K562 (cell line): ENCODE measurements around the gene OXLD1. TPM values are rescaled to one million over a fixed set of nuclear protein-coding genes. Genes with fewer than 3 reads are reported as not detected.

ENCODE experiments used
- ATAC-seq: fragments of 200-7000 bp; cut with Tn5 transposase; 3 replicates; pipeline ENCODE4 v1.9.1; 2020; ENCODE audit warnings: moderate library complexity
- BruUV-seq: library from RNA; stranded (reverse); fragments of 400-500 nt; replicated peaks from 2 replicates; lab custom pipeline; 2021; lab: Mats Ljungman, UMichigan
- CTCF ChIA-PET: fragments of 300-600 bp; formaldehyde crosslinking; extraction: SDS; loops from one replicate; lab custom pipeline; 2021; ENCODE audit warnings: low intra/inter-chr PET ratio; lab: Yijun Ruan, JAX
- POLR2A ChIA-PET: fragments of 300-600, 350-650 bp; sonication (Branson Sonifier 250); formaldehyde crosslinking; extraction: SDS; loops from one replicate; lab custom pipeline; 2021; ENCODE audit warnings: antibody characterized with exemption, inconsistent platforms; lab: Yijun Ruan, JAX
- DNase-seq, 4 experiments: peaks; one replicate each; pipeline versions ENCODE4 v3.0.0 to v3.0.0-alpha.2; 2011 to 2018; ENCODE audit warnings: low spot score in 3 of 4, mixed read lengths in 3 of 4; ENCODE audit errors: extremely low read depth in 1 of 4
- FAIRE-seq: peaks from 2 replicates; lab custom pipeline; 2011; peaks lifted over from hg19 to GRCh38; lab: Jason Lieb, UNC
- H2AFZ ChIP-seq: 2 replicates; pipeline ENCODE4 v1.6.0; 2011; ENCODE audit warnings: low read depth, low read length, control low read depth, inconsistent platforms
- H3K27ac ChIP-seq: fragments of 200-600 bp; 3 replicates; pipeline ENCODE4 v1.8.0; 2011; ENCODE audit warnings: low read depth, mild to moderate bottlenecking, control low read depth, inconsistent platforms, low read length, moderate library complexity, mixed read lengths; ENCODE audit errors: extremely low read depth
- H3K27me3 ChIP-seq, 2 experiments: fragments of 300-600 bp in 1 of 2; 2 replicates in 1 of 2; 3 replicates in 1 of 2; pipeline versions ENCODE4 v1.6.0 to v1.8.0; 2011; ENCODE audit warnings: inconsistent platforms in 2 of 2, low read length in 2 of 2, mild to moderate bottlenecking in 1 of 2, mixed read lengths in 1 of 2, moderate library complexity in 1 of 2; ENCODE audit not compliant: control insufficient read depth in 2 of 2, insufficient read depth in 2 of 2
- H3K36me3 ChIP-seq: fragments of 300-600 bp; 3 replicates; pipeline ENCODE4 v1.8.0; 2011; ENCODE audit warnings: mild to moderate bottlenecking, low read length, inconsistent platforms; ENCODE audit not compliant: control insufficient read depth, insufficient read depth
- H3K4me1 ChIP-seq, 2 experiments: fragments of 200-600 bp in 1 of 2; replicated peaks in 1 of 2; 2 replicates in 1 of 2; 3 replicates in 1 of 2; pipeline versions ENCODE4 v1.5.1 to v1.8.0; 2011; ENCODE audit warnings: inconsistent platforms in 2 of 2, low read length in 2 of 2, mild to moderate bottlenecking in 1 of 2, mixed read lengths in 1 of 2, moderate library complexity in 1 of 2; ENCODE audit not compliant: control insufficient read depth in 2 of 2, insufficient read depth in 2 of 2
- H3K4me2 ChIP-seq: 2 replicates; pipeline ENCODE4 v1.6.1; 2011; ENCODE audit warnings: low read length, control low read depth, inconsistent platforms, mixed read lengths; ENCODE audit not compliant: insufficient read depth
- H3K4me3 ChIP-seq: fragments of 200-600 bp; sonication (generic), shearing (Covaris generic); 2 replicates; pipeline ENCODE4 v1.5.1; 2016; ENCODE audit warnings: control low read depth, inconsistent platforms
- H3K79me2 ChIP-seq: fragments of 200-600 bp; 3 replicates; pipeline ENCODE4 v1.8.0; 2011; ENCODE audit warnings: low read length, inconsistent platforms; ENCODE audit not compliant: control insufficient read depth, insufficient read depth
- H3K9ac ChIP-seq, 2 experiments: 2 replicates each; pipeline versions ENCODE4 v1.6.0 to v1.6.1; 2011; ENCODE audit warnings: low read depth in 2 of 2, low read length in 2 of 2, control low read depth in 1 of 2, inconsistent platforms in 1 of 2, mild to moderate bottlenecking in 1 of 2, mixed read lengths in 1 of 2; ENCODE audit not compliant: insufficient read depth in 1 of 2
- H3K9me1 ChIP-seq: one replicate; pipeline ENCODE4 v1.6.0; 2011; ENCODE audit warnings: inconsistent platforms, mild to moderate bottlenecking, low read length, moderate library complexity; ENCODE audit not compliant: control insufficient read depth, insufficient read depth
- H3K9me3 ChIP-seq: replicated peaks from 2 replicates; pipeline ENCODE4 v1.5.1; 2011; ENCODE audit warnings: low read depth, low read length, inconsistent platforms; ENCODE audit not compliant: control insufficient read depth, insufficient read depth
- H4K20me1 ChIP-seq: replicated peaks from 2 replicates; pipeline ENCODE4 v1.6.1; 2011; ENCODE audit warnings: low read length, inconsistent platforms, mixed read lengths; ENCODE audit not compliant: control insufficient read depth, insufficient read depth
- WGBS: fragments of 100-300 bp; shearing (Covaris generic); methylation state at CpG from one replicate; pipeline ENCODE4 v1.1.6; 2016; ENCODE audit warnings: low coverage, mixed read lengths; ENCODE audit not compliant: insufficient coverage; ENCODE audit errors: missing lambda C conversion rate; 5-methylcytosine and 5-hydroxymethylcytosine counted together
- in situ Hi-C: fragments of 300-500 bp; cut with MboI; formaldehyde crosslinking; loops from 4 replicates; pipeline ENCODE4 v1.15.0; 2018; ENCODE audit warnings: inconsistent platforms, mixed read lengths
- intact Hi-C: fragments of 100-400 bp; cut with micrococcal nuclease; formaldehyde crosslinking; loops from 2 replicates; pipeline ENCODE4 v1.14.2; 2022
- polyA plus RNA-seq, 8 experiments: library from polyadenylated mRNA; depleted of rRNA in 4 of 8; stranded (reverse) in 5 of 8; unstranded in 3 of 8; fragments of >200 nt; fragmentation: Nextera tagmentation in 2 of 8; fragmentation: Illumina TruSeq in 1 of 8; extraction: Ambion mirVana in 2 of 8; extraction: Trizol in 1 of 8; gene quantifications; 2 replicates each; pipeline versions ENCODE4 v1.2.1 to v1.2.3, GENCODE V29; 2011 to 2014; ENCODE audit warnings: inconsistent platforms in 1 of 8, missing spikeins in 1 of 8
- total RNA-seq, 7 experiments: library from RNA; depleted of rRNA in 6 of 7; stranded (reverse); fragments of >200 nt in 6 of 7; fragmentation: Illumina TruSeq in 2 of 7; extraction: Trizol in 2 of 7; gene quantifications; 2 replicates each; pipeline versions ENCODE4 v1.2.1 to v1.2.3, GENCODE V29; 2011 to 2021; ENCODE audit warnings: low replicate concordance in 1 of 7
- TF ChIP-seq, protein P1 (sequence below): fragments of 250-450 bp; sonication (Bioruptor Pico); IDR thresholded peaks from 2 replicates; pipeline ENCODE4 v1.5.0; 2021; ENCODE audit warnings: mild to moderate bottlenecking, borderline replicate concordance
- TF ChIP-seq, protein P2 (sequence below): fragments of 450-650 bp; IDR thresholded peaks from 2 replicates; pipeline ENCODE4 v1.6.1; 2017; ENCODE audit warnings: antibody characterized with exemption
- TF ChIP-seq, protein P3 (sequence below): fragments of 450-650 bp; IDR thresholded peaks from 2 replicates; pipeline ENCODE4 v1.6.1; 2016; ENCODE audit warnings: low read depth

OXLD1 gene
- total and polyA plus RNA-seq, 9 of the 15 experiments (the other 6 are each of a cell fraction or from before 2014, with no cell fraction given), result 4.4 to 115 (median 29.3) TPM

DNA sequence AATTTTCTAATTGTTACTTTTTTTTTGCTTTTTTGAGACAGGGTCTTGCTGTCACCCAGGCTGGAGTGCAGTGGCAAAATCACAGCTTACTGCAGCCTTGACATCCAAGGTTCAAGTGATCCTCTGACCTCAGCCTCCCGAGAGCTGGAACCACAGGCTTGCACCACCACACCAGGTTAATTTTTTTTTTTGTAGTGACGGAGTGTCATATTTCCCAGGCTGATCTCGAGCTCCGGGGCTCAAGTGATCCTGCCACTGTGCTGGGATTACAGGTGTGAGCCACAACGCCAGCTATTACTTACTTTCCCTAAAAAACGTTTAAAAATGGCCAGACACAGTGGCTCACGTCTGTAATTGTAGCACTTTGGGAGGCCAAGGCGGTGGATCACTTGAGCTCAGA, 36.1 kb downstream of the OXLD1 start:
- peaks cover 81% of the 10 kb centered on the region for H3K36me3 ChIP-seq
- no peaks in the 10 kb centered on the region for H3K9me1 ChIP-seq
- no peaks in the 10 kb centered on the region for H3K27me3 ChIP-seq
- TF ChIP-seq, protein P1, sequence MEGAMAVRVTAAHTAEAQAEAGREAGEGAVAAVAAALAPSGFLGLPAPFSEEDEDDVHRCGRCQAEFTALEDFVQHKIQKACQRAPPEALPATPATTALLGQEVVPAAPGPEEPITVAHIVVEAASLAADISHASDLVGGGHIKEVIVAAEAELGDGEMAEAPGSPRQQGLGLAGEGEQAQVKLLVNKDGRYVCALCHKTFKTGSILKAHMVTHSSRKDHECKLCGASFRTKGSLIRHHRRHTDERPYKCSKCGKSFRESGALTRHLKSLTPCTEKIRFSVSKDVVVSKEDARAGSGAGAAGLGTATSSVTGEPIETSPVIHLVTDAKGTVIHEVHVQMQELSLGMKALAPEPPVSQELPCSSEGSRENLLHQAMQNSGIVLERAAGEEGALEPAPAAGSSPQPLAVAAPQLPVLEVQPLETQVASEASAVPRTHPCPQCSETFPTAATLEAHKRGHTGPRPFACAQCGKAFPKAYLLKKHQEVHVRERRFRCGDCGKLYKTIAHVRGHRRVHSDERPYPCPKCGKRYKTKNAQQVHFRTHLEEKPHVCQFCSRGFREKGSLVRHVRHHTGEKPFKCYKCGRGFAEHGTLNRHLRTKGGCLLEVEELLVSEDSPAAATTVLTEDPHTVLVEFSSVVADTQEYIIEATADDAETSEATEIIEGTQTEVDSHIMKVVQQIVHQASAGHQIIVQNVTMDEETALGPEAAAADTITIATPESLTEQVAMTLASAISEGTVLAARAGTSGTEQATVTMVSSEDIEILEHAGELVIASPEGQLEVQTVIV (CRISPR knock-in tag), result no peak
- TF ChIP-seq, protein P2, sequence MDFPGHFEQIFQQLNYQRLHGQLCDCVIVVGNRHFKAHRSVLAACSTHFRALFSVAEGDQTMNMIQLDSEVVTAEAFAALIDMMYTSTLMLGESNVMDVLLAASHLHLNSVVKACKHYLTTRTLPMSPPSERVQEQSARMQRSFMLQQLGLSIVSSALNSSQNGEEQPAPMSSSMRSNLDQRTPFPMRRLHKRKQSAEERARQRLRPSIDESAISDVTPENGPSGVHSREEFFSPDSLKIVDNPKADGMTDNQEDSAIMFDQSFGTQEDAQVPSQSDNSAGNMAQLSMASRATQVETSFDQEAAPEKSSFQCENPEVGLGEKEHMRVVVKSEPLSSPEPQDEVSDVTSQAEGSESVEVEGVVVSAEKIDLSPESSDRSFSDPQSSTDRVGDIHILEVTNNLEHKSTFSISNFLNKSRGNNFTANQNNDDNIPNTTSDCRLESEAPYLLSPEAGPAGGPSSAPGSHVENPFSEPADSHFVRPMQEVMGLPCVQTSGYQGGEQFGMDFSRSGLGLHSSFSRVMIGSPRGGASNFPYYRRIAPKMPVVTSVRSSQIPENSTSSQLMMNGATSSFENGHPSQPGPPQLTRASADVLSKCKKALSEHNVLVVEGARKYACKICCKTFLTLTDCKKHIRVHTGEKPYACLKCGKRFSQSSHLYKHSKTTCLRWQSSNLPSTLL, result no peak
- TF ChIP-seq, protein P3, sequence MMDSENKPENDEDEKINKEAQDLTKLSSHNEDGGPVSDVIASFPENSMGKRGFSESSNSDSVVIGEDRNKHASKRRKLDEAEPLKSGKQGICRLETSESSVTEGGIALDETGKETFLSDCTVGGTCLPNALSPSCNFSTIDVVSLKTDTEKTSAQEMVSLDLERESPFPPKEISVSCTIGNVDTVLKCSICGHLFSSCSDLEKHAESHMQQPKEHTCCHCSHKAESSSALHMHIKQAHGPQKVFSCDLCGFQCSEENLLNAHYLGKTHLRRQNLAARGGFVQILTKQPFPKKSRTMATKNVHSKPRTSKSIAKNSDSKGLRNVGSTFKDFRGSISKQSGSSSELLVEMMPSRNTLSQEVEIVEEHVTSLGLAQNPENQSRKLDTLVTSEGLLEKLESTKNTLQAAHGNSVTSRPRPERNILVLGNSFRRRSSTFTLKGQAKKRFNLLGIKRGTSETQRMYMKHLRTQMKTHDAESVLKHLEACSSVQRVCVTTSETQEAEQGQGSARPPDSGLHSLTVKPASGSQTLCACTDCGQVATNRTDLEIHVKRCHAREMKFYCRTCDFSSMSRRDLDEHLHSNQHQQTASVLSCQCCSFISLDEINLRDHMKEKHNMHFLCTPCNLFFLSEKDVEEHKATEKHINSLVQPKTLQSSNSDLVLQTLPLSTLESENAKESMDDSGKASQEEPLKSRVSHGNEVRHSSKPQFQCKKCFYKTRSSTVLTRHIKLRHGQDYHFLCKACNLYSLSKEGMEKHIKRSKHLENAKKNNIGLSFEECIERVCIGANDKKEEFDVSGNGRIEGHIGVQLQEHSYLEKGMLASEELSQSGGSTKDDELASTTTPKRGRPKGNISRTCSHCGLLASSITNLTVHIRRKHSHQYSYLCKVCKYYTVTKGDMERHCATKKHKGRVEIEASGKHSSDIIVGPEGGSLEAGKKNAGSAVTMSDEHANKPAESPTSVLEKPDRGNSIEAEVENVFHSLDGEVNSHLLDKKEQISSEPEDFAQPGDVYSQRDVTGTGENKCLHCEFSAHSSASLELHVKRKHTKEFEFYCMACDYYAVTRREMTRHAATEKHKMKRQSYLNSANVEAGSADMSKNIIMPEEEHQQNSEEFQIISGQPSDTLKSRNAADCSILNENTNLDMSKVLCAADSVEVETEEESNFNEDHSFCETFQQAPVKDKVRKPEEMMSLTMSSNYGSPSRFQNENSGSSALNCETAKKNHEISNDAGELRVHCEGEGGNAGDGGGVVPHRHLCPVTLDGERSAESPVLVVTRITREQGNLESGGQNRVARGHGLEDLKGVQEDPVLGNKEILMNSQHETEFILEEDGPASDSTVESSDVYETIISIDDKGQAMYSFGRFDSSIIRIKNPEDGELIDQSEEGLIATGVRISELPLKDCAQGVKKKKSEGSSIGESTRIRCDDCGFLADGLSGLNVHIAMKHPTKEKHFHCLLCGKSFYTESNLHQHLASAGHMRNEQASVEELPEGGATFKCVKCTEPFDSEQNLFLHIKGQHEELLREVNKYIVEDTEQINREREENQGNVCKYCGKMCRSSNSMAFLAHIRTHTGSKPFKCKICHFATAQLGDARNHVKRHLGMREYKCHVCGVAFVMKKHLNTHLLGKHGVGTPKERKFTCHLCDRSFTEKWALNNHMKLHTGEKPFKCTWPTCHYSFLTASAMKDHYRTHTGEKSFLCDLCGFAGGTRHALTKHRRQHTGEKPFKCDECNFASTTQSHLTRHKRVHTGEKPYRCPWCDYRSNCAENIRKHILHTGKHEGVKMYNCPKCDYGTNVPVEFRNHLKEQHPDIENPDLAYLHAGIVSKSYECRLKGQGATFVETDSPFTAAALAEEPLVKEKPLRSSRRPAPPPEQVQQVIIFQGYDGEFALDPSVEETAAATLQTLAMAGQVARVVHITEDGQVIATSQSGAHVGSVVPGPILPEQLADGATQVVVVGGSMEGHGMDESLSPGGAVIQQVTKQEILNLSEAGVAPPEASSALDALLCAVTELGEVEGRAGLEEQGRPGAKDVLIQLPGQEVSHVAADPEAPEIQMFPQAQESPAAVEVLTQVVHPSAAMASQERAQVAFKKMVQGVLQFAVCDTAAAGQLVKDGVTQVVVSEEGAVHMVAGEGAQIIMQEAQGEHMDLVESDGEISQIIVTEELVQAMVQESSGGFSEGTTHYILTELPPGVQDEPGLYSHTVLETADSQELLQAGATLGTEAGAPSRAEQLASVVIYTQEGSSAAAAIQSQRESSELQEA, result no peak
- H3K27ac ChIP-seq, result no peak overlapping the region
- no peaks in the 10 kb centered on the region for H3K9me3 ChIP-seq
- WGBS, result 90% methylated on average over 8 of the region's 8 CpGs
- BruUV-seq, result no TSS peak
- H2AFZ ChIP-seq, result no peak overlapping the region
- no peak overlapping the region for H3K4me2 ChIP-seq
- ChIA-PET CTCF (no interaction called here), POLR2A (interaction anchor here (0.7 to 0.9 kb wide), 4 partner anchors 13 to 229 kb away, joined by 3 to 7 read pairs (median 4); partner anchors contain the start of gene FAAP100)
- in situ Hi-C loops, result no loop called here
- H3K9ac ChIP-seq, result no peak overlapping the region
- ATAC-seq (no peak), DNase-seq (no peak), FAIRE-seq (no peak)
- peaks cover 3 to 6% of the 10 kb centered on the region in 2 experiments; a peak in 4 of 5 replicates for H3K4me1 ChIP-seq
- peaks cover 57% of the 10 kb centered on the region for H3K79me2 ChIP-seq
- peaks cover under 1% of the 10 kb centered on the region; the same call in 1 of the 2 replicates for H4K20me1 ChIP-seq
- H3K4me3 ChIP-seq, result no peak overlapping the region
- intact Hi-C loops, result no loop called here
